Measurements from ENCODE around the gene RSRC1. TPM values are rescaled to one million over a fixed set of nuclear protein-coding genes. Genes with fewer than 3 reads are reported as not detected.
"Not testable (repeated sequence)": the region's sequence is repeated elsewhere in the genome, so short reads cannot be mapped to it uniquely, and the experiment has no call there.

The RSRC1 gene
- total RNA-seq, 2 experiments from 2014 or later, result 37.4 to 38.8 TPM

GRCh38 chr3:158339638-158340037 lies 229.7 kb downstream of the RSRC1 start:
- CTCF ChIA-PET, result no interaction called here
- no peaks in the 10 kb centered on the region for H3K4me1 Mint-ChIP-seq
- H3K36me3 Mint-ChIP-seq (ENCODE audit: low read depth), result peaks cover 11% of the 10 kb centered on the region
- H3K27me3 Mint-ChIP-seq, result no peaks in the 10 kb centered on the region
- DNase-seq, result no peak
- POLR2A ChIA-PET, result no interaction called here
- H3K27ac Mint-ChIP-seq, result no peak overlapping the region
- peaks cover 5% of the 10 kb centered on the region for H3K9me3 Mint-ChIP-seq
- H3K4me3 Mint-ChIP-seq, result no peak overlapping the region

DNA sequence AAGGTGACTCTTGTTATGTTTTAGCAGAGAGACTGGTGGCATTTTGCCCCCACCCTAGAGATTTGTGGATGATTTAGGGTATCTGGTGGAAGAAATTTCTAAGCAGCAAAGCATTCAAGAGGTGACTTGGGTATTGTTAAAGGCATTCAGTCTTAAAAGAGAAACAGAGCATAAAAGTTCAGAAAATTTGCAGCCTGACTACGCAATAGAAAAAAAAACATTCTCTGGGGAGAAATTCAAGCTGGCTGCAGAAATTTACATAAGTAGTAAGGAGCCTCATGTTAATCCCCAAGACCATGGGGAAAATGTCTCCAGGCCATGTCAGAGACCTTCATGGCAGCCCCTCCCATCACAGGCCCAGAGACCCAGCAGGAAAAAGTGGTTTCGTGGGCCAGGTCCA lies 231.1 kb downstream of the RSRC1 start:
- H3K27me3 Mint-ChIP-seq, H3K9me3 Mint-ChIP-seq, POLR2A ChIA-PET, H3K27ac Mint-ChIP-seq, DNase-seq, CTCF ChIA-PET, H3K4me1 Mint-ChIP-seq, H3K4me3 Mint-ChIP-seq: not testable (repeated sequence)
- H3K36me3 Mint-ChIP-seq (ENCODE audit: low read depth), result peaks cover 11% of the 10 kb centered on the region

GRCh38 chr3:158347966-158348365 lies 238.1 kb downstream of the RSRC1 start:
- no peak overlapping the region for H3K27ac Mint-ChIP-seq
- POLR2A ChIA-PET, result no interaction called here
- DNase-seq, result no peak
- H3K9me3 Mint-ChIP-seq, result no peaks in the 10 kb centered on the region
- H3K4me3 Mint-ChIP-seq, result no peak overlapping the region
- H3K4me1 Mint-ChIP-seq, result no peaks in the 10 kb centered on the region
- no peaks in the 10 kb centered on the region for H3K36me3 Mint-ChIP-seq (ENCODE audit: low read depth)
- CTCF ChIA-PET, result no interaction called here
- no peaks in the 10 kb centered on the region for H3K27me3 Mint-ChIP-seq

DNA sequence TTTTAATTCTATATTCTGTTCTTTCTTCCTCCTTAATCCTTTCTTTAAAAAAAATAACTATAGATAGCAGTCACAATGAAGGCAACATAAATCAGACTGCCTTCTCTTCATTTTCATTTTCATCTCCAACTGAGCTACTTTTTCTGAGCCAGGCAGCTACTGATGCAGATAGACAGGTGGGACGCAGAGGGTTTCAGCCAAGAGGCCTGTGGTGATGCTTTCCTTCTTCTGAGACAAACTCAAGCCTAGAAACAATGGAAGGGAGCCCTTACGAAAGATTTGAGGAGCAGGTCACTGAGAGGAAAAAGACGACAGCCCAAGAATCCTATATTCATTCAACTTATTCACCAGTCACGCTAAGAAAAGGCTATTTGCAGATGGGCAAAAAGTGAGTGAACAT lies 241.1 kb downstream of the RSRC1 start:
- POLR2A ChIA-PET, result no interaction called here

DNA sequence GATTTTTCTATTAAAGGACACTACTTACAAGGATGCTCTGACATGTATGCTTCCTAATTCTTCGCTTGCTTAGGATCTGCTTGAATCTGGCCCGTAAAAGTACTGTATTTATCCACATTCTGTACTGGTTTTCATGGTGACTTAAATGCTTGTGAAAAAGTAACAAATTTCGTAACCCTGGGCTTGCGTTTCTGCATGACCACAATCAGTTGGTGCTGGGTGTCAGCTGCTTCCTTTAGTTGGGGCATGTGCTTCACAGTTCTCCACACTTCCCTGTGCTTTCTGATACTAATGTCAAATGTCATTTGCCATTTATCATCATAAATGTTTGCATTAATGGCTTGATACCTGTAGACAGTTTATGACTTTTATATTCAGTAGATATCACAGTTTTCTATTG lies 242.7 kb downstream of the RSRC1 start:
- no peaks in the 10 kb centered on the region for H3K9me3 Mint-ChIP-seq
- no peaks in the 10 kb centered on the region for H3K36me3 Mint-ChIP-seq (ENCODE audit: low read depth)
- CTCF ChIA-PET, result no interaction called here
- H3K27me3 Mint-ChIP-seq, result no peaks in the 10 kb centered on the region
- H3K4me1 Mint-ChIP-seq, result no peaks in the 10 kb centered on the region
- POLR2A ChIA-PET, result no interaction called here
- H3K27ac Mint-ChIP-seq, result no peak overlapping the region
- no peak for DNase-seq
- no peak overlapping the region for H3K4me3 Mint-ChIP-seq

More for the DNA sequence above, 241.1 kb downstream of the RSRC1 start:
- no peaks in the 10 kb centered on the region for H3K27me3 Mint-ChIP-seq
- CTCF ChIA-PET, result no interaction called here
- H3K4me3 Mint-ChIP-seq, result no peak overlapping the region
- H3K9me3 Mint-ChIP-seq, result no peaks in the 10 kb centered on the region
- no peak for DNase-seq
- H3K36me3 Mint-ChIP-seq (ENCODE audit: low read depth), result no peaks in the 10 kb centered on the region
- H3K27ac Mint-ChIP-seq, result no peak overlapping the region
- H3K4me1 Mint-ChIP-seq, result no peaks in the 10 kb centered on the region

DNA sequence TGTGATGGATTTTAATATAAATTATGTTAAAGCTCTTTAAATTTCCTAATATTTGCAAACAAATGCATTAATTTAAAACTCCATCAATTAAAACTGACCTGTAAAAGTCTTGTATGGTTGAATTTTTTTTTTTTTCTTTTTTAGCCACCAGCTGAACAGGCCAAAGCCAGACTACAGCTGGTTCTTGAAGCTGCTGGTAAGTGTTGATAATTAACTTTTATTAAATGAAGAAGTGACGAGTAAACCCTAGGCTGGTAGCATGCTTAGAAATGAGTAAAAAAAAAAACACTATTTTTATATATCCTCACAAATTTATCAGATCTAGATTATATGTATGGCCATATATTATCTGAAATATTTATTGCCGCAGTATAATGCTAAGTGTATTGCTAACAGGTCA lies 244.8 kb downstream of the RSRC1 start:
- H3K4me1 Mint-ChIP-seq, result no peaks in the 10 kb centered on the region
- H3K9me3 Mint-ChIP-seq, result no peaks in the 10 kb centered on the region
- POLR2A ChIA-PET, result no interaction called here
- H3K27ac Mint-ChIP-seq, result no peak overlapping the region
- CTCF ChIA-PET, result interaction anchor here (0.7 kb wide), 1 partner anchor 9 kb away, joined by 3 read pairs; no protein-coding TSS in a partner anchor
- no peak for DNase-seq
- H3K36me3 Mint-ChIP-seq (ENCODE audit: low read depth), result peaks cover 7% of the 10 kb centered on the region
- no peak overlapping the region for H3K4me3 Mint-ChIP-seq
- H3K27me3 Mint-ChIP-seq, result no peaks in the 10 kb centered on the region

DNA sequence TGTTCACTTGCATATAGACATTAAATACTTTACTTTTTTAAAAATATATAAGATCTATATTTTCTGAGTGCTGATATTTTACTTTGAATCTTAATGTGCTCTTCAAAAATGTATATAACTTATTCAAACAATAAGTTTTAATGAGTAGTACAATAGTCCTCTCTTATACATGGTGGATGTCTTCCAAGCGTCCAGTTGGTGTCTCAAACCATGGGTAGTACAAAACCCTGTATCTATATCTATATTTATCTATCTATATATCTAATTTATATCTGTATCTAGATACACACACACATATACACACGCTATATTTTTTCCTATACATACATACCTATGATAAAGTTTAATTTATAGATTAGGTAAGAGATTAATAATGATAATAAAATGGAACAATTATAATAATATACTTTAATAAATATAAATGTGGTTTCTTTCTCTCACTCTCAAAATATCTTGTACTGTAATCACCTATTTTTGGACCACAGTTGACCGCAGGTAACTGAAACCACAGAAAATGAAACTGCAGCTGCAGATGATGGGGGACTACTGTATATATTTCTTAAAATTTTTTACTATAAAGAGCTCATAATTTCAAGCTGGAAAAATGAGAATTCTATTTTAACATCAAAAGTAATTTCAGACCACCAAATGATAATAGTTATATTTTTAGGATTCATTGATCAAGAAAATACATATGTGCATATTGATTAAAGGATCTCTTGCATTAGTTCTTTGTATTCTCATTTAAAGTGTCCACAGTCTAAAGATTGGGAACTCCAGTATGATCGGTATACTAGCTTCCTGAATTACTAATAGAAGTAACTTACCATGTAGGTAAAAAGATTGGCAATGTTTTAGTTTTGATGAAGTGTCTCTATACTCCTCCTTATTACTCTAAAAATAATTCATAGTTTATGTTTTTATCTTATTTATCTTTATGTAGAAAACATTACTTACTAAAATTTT lies 246.0 kb downstream of the RSRC1 start:
- DNase-seq, result no peak
- POLR2A ChIA-PET, result no interaction called here
- no peaks in the 10 kb centered on the region for H3K27me3 Mint-ChIP-seq
- H3K9me3 Mint-ChIP-seq, result no peaks in the 10 kb centered on the region
- CTCF ChIA-PET, result no interaction called here
- no peak overlapping the region for H3K27ac Mint-ChIP-seq
- H3K36me3 Mint-ChIP-seq (ENCODE audit: low read depth), result peaks cover 8% of the 10 kb centered on the region
- no peaks in the 10 kb centered on the region for H3K4me1 Mint-ChIP-seq
- H3K4me3 Mint-ChIP-seq, result no peak overlapping the region

GRCh38 chr3:158359339-158359738 lies 249.4 kb downstream of the RSRC1 start:
- CTCF ChIA-PET, result no interaction called here
- no peak overlapping the region for H3K4me3 Mint-ChIP-seq
- no peaks in the 10 kb centered on the region for H3K27me3 Mint-ChIP-seq
- POLR2A ChIA-PET, result no interaction called here
- H3K27ac Mint-ChIP-seq, result no peak overlapping the region
- peaks cover 4% of the 10 kb centered on the region for H3K9me3 Mint-ChIP-seq
- DNase-seq, result no peak
- H3K36me3 Mint-ChIP-seq (ENCODE audit: low read depth), result peaks cover 10% of the 10 kb centered on the region
- no peaks in the 10 kb centered on the region for H3K4me1 Mint-ChIP-seq

GRCh38 chr3:158360756-158361448 lies 251.0 kb downstream of the RSRC1 start:
- POLR2A ChIA-PET, result no interaction called here
- CTCF ChIA-PET, result no interaction called here
- DNase-seq, result no peak
- no peak overlapping the region for H3K27ac Mint-ChIP-seq
- H3K27me3 Mint-ChIP-seq, result no peaks in the 10 kb centered on the region
- peaks cover 4% of the 10 kb centered on the region for H3K9me3 Mint-ChIP-seq
- no peak overlapping the region for H3K4me3 Mint-ChIP-seq
- H3K36me3 Mint-ChIP-seq (ENCODE audit: low read depth), result peaks cover 10% of the 10 kb centered on the region
- no peaks in the 10 kb centered on the region for H3K4me1 Mint-ChIP-seq

DNA sequence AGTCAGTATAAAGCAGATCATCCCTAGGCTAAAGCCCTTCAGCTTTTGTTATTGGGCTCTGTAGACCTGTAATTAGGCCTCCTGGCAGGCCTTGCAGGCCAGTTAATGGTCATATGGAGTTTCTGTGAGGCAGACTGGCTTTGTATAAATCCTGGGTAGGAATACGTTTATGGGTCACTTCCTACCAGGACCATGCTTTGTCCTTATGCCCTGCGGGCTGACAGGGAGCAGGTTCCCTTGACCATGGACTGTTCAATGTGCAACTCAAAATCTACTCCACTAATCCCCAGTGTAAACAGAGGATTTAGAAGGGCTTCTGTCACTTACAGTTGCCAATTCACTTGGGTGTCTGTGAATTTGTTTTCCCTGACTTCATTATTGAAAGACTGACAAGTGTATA lies 258.4 kb downstream of the RSRC1 start:
- H3K9me3 Mint-ChIP-seq, result peaks cover 4% of the 10 kb centered on the region
- CTCF ChIA-PET, result no interaction called here

GRCh38 chr3:158369279-158369678 lies 259.4 kb downstream of the RSRC1 start:
- H3K9me3 Mint-ChIP-seq, result peaks cover 4% of the 10 kb centered on the region
- H3K4me3 Mint-ChIP-seq, result no peak overlapping the region
- H3K27me3 Mint-ChIP-seq, result no peaks in the 10 kb centered on the region
- POLR2A ChIA-PET, result no interaction called here
- H3K36me3 Mint-ChIP-seq (ENCODE audit: low read depth), result no peaks in the 10 kb centered on the region
- no peaks in the 10 kb centered on the region for H3K4me1 Mint-ChIP-seq
- H3K27ac Mint-ChIP-seq, result no peak overlapping the region
- CTCF ChIA-PET, result no interaction called here
- no peak for DNase-seq

More for the DNA sequence above, 258.4 kb downstream of the RSRC1 start:
- no peaks in the 10 kb centered on the region for H3K36me3 Mint-ChIP-seq (ENCODE audit: low read depth)
- no peaks in the 10 kb centered on the region for H3K4me1 Mint-ChIP-seq
- POLR2A ChIA-PET, result no interaction called here
- H3K27ac Mint-ChIP-seq, result no peak overlapping the region
- no peak overlapping the region for H3K4me3 Mint-ChIP-seq
- H3K27me3 Mint-ChIP-seq, result no peaks in the 10 kb centered on the region
- DNase-seq, result no peak

DNA sequence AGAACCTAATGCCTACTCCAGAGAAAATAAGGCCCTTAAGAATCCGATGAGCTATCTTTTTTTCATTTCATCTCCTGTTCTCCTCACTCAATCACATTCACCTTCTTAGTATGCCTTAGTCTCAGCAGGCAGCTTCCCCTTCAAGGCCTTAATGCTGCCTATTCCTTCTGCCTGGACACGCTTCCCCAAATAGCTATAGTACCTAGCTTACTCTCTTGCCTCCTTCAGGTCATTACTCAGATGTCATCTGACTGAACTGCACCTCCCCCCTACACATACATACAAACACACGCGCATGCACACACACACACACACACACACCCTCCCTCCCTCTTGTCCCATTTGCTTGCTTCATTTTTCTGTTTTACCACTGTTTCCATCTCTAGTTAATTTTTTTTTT lies 269.6 kb downstream of the RSRC1 start:
- H3K4me3 Mint-ChIP-seq, result no peak overlapping the region
- DNase-seq, result no peak
- no peak overlapping the region for H3K27ac Mint-ChIP-seq
- peaks cover 3% of the 10 kb centered on the region for H3K9me3 Mint-ChIP-seq
- ChIA-PET CTCF (no interaction called here), POLR2A (no interaction called here)
- H3K27me3 Mint-ChIP-seq, result no peaks in the 10 kb centered on the region
- H3K36me3 Mint-ChIP-seq (ENCODE audit: low read depth), result no peaks in the 10 kb centered on the region
- no peaks in the 10 kb centered on the region for H3K4me1 Mint-ChIP-seq

GRCh38 chr3:158381262-158381868 lies 271.5 kb downstream of the RSRC1 start:
- CTCF ChIA-PET, result no interaction called here
- H3K9me3 Mint-ChIP-seq, result peaks cover 3% of the 10 kb centered on the region
- H3K36me3 Mint-ChIP-seq (ENCODE audit: low read depth), result no peaks in the 10 kb centered on the region
- DNase-seq, result no peak
- H3K4me1 Mint-ChIP-seq, result no peaks in the 10 kb centered on the region
- POLR2A ChIA-PET, result no interaction called here
- H3K27ac Mint-ChIP-seq, result no peak overlapping the region
- no peak overlapping the region for H3K4me3 Mint-ChIP-seq
- H3K27me3 Mint-ChIP-seq, result no peaks in the 10 kb centered on the region

All from activated CD4-positive, alpha-beta memory T cell treated with anti-CD3 and anti-CD28 coated beads, Interleukin-2, amount 10 ng/mL, durations not matched to agents 7 days and 5 days (primary cell).